ENCODE results near the gene GPS1. TPM values are rescaled to one million over a fixed set of nuclear protein-coding genes. Genes with fewer than 3 reads are reported as not detected.

The GPS1 gene
- total RNA-seq, 1 donor from 2014 or later = 102 TPM

DNA sequence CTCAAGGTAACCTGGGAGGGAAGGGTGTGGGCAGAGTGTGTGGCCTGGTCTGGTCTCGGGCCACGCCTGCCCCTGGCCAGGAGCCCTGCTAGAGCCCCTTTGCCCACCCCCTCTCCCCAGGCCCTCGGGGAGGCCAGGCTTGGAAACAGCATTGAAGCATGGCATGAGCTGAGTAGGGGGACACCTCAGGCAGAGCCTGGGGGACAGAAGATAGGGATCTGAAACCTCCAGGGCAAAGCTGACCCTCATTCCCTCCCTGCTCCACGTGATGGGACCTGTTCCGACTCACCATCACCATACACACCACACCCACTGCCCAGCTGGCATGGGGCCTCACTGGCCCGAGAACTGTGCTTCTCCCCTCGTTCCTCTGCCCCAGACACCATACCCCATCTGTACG lies 2.6 kb upstream of the GPS1 start:
- Mint-ChIP-seq H3K27ac (ENCODE audit: unreplicated experiment) (no peak overlapping the region), H3K36me3 (ENCODE audit: low read depth, unreplicated experiment) (peaks cover 10% of the 10 kb centered on the region), H3K27me3 (ENCODE audit: low read depth, unreplicated experiment) (no peaks in the 10 kb centered on the region), H3K4me3 (ENCODE audit: unreplicated experiment) (no peak overlapping the region), H3K9me3 (ENCODE audit: unreplicated experiment) (no peaks in the 10 kb centered on the region), H3K4me1 (ENCODE audit: low read depth, unreplicated experiment) (peaks cover 5% of the 10 kb centered on the region)
- H3K9me3 ChIP-seq (ENCODE audit: insufficient read depth, low read depth, low read length) = no peaks in the 10 kb centered on the region
- DNase-seq (ENCODE audit: low read depth) (no peak), FAIRE-seq (no peak)
- peaks cover 17% of the 10 kb centered on the region for H3K4me1 ChIP-seq (ENCODE audit: insufficient read depth, low read length)
- H3K4me3 ChIP-seq (ENCODE audit: insufficient read depth, low read depth, low read length) = no peak overlapping the region
- no peaks in the 10 kb centered on the region for H3K36me3 ChIP-seq (ENCODE audit: insufficient read depth, low read length)
- no peak overlapping the region for H3K9ac ChIP-seq (ENCODE audit: low read length)
- peaks cover 33% of the 10 kb centered on the region for H3K79me2 ChIP-seq (ENCODE audit: insufficient read depth, low read length)
- H3K27me3 ChIP-seq (ENCODE audit: insufficient read depth, low read length) = no peaks in the 10 kb centered on the region
- no peak overlapping the region for H3K4me2 ChIP-seq (ENCODE audit: low read length)
- no peak overlapping the region for H3K27ac ChIP-seq (ENCODE audit: low read depth, low read length)
- peaks cover 10% of the 10 kb centered on the region for H4K20me1 ChIP-seq (ENCODE audit: insufficient read depth, low read length)
- TF ChIP-seq, protein P1, sequence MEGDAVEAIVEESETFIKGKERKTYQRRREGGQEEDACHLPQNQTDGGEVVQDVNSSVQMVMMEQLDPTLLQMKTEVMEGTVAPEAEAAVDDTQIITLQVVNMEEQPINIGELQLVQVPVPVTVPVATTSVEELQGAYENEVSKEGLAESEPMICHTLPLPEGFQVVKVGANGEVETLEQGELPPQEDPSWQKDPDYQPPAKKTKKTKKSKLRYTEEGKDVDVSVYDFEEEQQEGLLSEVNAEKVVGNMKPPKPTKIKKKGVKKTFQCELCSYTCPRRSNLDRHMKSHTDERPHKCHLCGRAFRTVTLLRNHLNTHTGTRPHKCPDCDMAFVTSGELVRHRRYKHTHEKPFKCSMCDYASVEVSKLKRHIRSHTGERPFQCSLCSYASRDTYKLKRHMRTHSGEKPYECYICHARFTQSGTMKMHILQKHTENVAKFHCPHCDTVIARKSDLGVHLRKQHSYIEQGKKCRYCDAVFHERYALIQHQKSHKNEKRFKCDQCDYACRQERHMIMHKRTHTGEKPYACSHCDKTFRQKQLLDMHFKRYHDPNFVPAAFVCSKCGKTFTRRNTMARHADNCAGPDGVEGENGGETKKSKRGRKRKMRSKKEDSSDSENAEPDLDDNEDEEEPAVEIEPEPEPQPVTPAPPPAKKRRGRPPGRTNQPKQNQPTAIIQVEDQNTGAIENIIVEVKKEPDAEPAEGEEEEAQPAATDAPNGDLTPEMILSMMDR (IDR thresholded peaks at IDR 0.05; ENCODE audit: insufficient read depth, low read depth, low read length) = no peak
- TF ChIP-seq EZH2 (IDR thresholded peaks at IDR 0.05; ENCODE audit: insufficient read depth, low read length) = no peak
- H2AFZ ChIP-seq (ENCODE audit: low read depth, low read length) = no peak overlapping the region

DNA sequence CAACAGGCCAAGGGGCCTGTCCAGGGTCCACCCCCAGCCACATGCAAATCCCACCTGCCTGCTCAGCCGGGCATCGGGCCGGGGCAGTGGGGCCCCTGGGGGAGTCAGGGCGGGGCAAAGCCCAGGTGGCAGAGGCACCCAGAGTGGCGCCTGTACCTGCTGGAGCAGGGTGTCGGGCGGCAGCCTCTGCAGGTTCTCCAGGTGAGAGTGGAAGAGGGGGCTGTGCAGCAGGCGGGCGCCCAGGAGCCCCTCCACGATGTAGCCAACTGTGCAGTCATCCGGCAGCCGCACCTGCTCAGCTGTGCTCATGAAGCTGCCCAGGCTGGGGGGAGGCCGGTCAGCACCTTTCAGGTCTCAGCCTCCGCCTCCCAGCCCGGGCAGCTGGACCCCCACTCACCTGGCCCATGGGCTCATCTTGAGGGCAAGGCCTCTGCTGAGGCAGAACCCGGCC lies 2.2 kb upstream of the GPS1 start:
- no peaks in the 10 kb centered on the region for H3K9me3 Mint-ChIP-seq (ENCODE audit: unreplicated experiment)
- H3K36me3 Mint-ChIP-seq (ENCODE audit: low read depth, unreplicated experiment) = peaks cover 10% of the 10 kb centered on the region
- Histone ChIP-seq H3K4me2 (ENCODE audit: low read length) (no peak overlapping the region), H3K9me3 (ENCODE audit: insufficient read depth, low read depth, low read length) (no peaks in the 10 kb centered on the region), H2AFZ (ENCODE audit: low read depth, low read length) (no peak overlapping the region), H3K27ac (ENCODE audit: low read depth, low read length) (no peak overlapping the region), H3K9ac (ENCODE audit: low read length) (no peak overlapping the region), H4K20me1 (ENCODE audit: insufficient read depth, low read length) (peaks cover 10% of the 10 kb centered on the region), H3K79me2 (ENCODE audit: insufficient read depth, low read length) (peaks cover 38% of the 10 kb centered on the region), H3K27me3 (ENCODE audit: insufficient read depth, low read length) (no peaks in the 10 kb centered on the region), H3K36me3 (ENCODE audit: insufficient read depth, low read length) (no peaks in the 10 kb centered on the region), H3K4me1 (ENCODE audit: insufficient read depth, low read length) (peaks cover 17% of the 10 kb centered on the region), H3K4me3 (ENCODE audit: insufficient read depth, low read depth, low read length) (no peak overlapping the region)
- no peak for DNase-seq (ENCODE audit: low read depth)
- H3K4me1 Mint-ChIP-seq (ENCODE audit: low read depth, unreplicated experiment) = peaks cover 5% of the 10 kb centered on the region
- FAIRE-seq = no peak
- H3K4me3 Mint-ChIP-seq (ENCODE audit: unreplicated experiment) = no peak overlapping the region
- H3K27me3 Mint-ChIP-seq (ENCODE audit: low read depth, unreplicated experiment) = no peaks in the 10 kb centered on the region
- H3K27ac Mint-ChIP-seq (ENCODE audit: unreplicated experiment) = no peak overlapping the region
- TF ChIP-seq EZH2 (IDR thresholded peaks at IDR 0.05; ENCODE audit: insufficient read depth, low read length) = no peak
- TF ChIP-seq, protein P1 (IDR thresholded peaks at IDR 0.05; ENCODE audit: insufficient read depth, low read depth, low read length) = no peak

DNA sequence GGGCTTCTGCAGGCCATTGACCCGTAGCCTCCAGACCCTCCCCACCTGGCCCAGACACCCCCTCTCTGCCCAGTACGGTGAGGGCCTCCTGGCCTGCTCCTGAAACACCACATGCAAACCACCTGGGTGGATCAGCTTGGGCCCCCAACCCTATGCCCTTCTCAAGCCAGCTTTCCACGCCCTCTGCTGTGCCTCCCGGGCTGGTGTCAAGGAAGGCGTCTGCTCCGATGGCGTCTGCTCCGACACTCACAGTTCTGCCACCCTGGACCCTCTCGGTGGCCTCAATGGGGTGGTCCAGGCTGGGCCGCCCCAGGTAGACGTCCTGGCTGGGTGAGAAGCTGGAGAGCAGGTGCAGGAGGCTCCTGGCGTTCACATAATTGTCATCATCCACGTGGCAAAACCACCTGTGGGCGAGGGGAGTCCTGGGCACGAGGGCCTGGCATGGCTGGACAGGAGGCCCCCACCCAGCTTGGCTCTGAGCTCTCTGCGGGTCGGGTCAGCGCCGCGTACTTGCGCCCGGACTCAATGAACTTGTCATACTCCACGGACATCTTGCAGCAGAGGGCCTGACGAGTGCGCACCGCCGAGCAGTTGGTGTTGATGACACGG lies 1.4 kb upstream of the GPS1 start:
- no peaks in the 10 kb centered on the region for H3K27me3 Mint-ChIP-seq (ENCODE audit: low read depth, unreplicated experiment)
- no peak for FAIRE-seq
- H2AFZ ChIP-seq (ENCODE audit: low read depth, low read length) = no peak overlapping the region
- H3K9me3 Mint-ChIP-seq (ENCODE audit: unreplicated experiment) = no peaks in the 10 kb centered on the region
- peaks cover 17% of the 10 kb centered on the region for H3K4me1 ChIP-seq (ENCODE audit: insufficient read depth, low read length)
- H3K36me3 ChIP-seq (ENCODE audit: insufficient read depth, low read length) = no peaks in the 10 kb centered on the region
- H3K9me3 ChIP-seq (ENCODE audit: insufficient read depth, low read depth, low read length) = no peaks in the 10 kb centered on the region
- peaks cover 42% of the 10 kb centered on the region for H3K79me2 ChIP-seq (ENCODE audit: insufficient read depth, low read length)
- H3K9ac ChIP-seq (ENCODE audit: low read length) = peak overlapping the region; percentile 89
- H3K4me1 Mint-ChIP-seq (ENCODE audit: low read depth, unreplicated experiment) = peaks cover 5% of the 10 kb centered on the region
- TF ChIP-seq EZH2 (IDR thresholded peaks at IDR 0.05; ENCODE audit: insufficient read depth, low read length) = no peak
- TF ChIP-seq, protein P1 (IDR thresholded peaks at IDR 0.05; ENCODE audit: insufficient read depth, low read depth, low read length) = no peak
- peak overlapping the region; percentile 62 for H3K4me3 ChIP-seq (ENCODE audit: insufficient read depth, low read depth, low read length)
- peak overlapping the region; percentile 88 for H3K4me3 Mint-ChIP-seq (ENCODE audit: unreplicated experiment)
- no peak overlapping the region for H3K27ac Mint-ChIP-seq (ENCODE audit: unreplicated experiment)
- peaks cover 10% of the 10 kb centered on the region for H3K36me3 Mint-ChIP-seq (ENCODE audit: low read depth, unreplicated experiment)
- peaks cover 16% of the 10 kb centered on the region for H4K20me1 ChIP-seq (ENCODE audit: insufficient read depth, low read length)
- DNase-seq (ENCODE audit: low read depth) = no peak
- H3K27me3 ChIP-seq (ENCODE audit: insufficient read depth, low read length) = no peaks in the 10 kb centered on the region
- peak overlapping the region; percentile 99 for H3K4me2 ChIP-seq (ENCODE audit: low read length)
- no peak overlapping the region for H3K27ac ChIP-seq (ENCODE audit: low read depth, low read length)
